HEK293 (cell line): ENCODE results near the gene SLC6A17.

Source experiments
- CTCF ChIA-PET: fragments of 350-600 bp; formaldehyde crosslinking; extraction: SDS; loops from one replicate; lab custom pipeline; 2021; ENCODE audit warnings: antibody characterized with exemption; lab: Yijun Ruan, JAX
- POLR2A ChIA-PET: fragments of 300-600 bp; formaldehyde crosslinking; extraction: SDS; loops from one replicate; lab custom pipeline; 2020; ENCODE audit warnings: antibody characterized with exemption, inconsistent platforms; lab: Yijun Ruan, JAX
- H3K27ac ChIP-seq: fragments of 200-500 bp; sonication (Bioruptor generic); 2 replicates; pipeline ENCODE4 v1.5.1; 2014; ENCODE audit warnings: low read depth, low read length, control low read depth, inconsistent platforms; ENCODE audit errors: extremely low read depth
- H3K36me3 ChIP-seq, 2 experiments: fragments of 200-500 bp in 1 of 2; sonication (Bioruptor generic) in 1 of 2; 1 replicate in 1 of 2; 2 replicates in 1 of 2; pipeline ENCODE4 v1.5.1; 2014 to 2017; ENCODE audit warnings: inconsistent platforms in 2 of 2, low read length in 2 of 2; ENCODE audit not compliant: control insufficient read depth in 2 of 2, insufficient read depth in 1 of 2
- H3K4me1 ChIP-seq: fragments of 200-500 bp; sonication (Bioruptor generic); 2 replicates; pipeline ENCODE4 v1.5.1; 2014; ENCODE audit warnings: mild to moderate bottlenecking, low read length, inconsistent platforms; ENCODE audit not compliant: control insufficient read depth, insufficient read depth
- H3K4me3 ChIP-seq: 2 replicates; pipeline ENCODE4 v1.5.1; 2011; ENCODE audit warnings: low read depth, mild to moderate bottlenecking, control low read depth, low read length, moderate library complexity
- H3K9me3 ChIP-seq: fragments of 200-500 bp; sonication (Bioruptor generic); 2 replicates; pipeline ENCODE4 v1.5.1; 2014; ENCODE audit warnings: low read depth, low read length, inconsistent platforms; ENCODE audit not compliant: control insufficient read depth, insufficient read depth
- HOXA7 ChIP-seq: sonication (generic); formaldehyde crosslinking; IDR thresholded peaks from 2 replicates; pipeline ENCODE4 v1.8.1; 2022; ENCODE audit warnings: missing genetic modification reagents, borderline replicate concordance
- KLF1 ChIP-seq: fragments of 450-650 bp; formaldehyde crosslinking; IDR thresholded peaks from 2 replicates; pipeline ENCODE4 v1.5.1; 2016; ENCODE audit warnings: missing biosample characterization, missing genetic modification characterization
- KLF16 ChIP-seq: fragments of 450-650 bp; formaldehyde crosslinking; IDR thresholded peaks from 2 replicates; pipeline ENCODE4 v1.5.1; 2017; ENCODE audit warnings: missing biosample characterization, missing genetic modification characterization
- KLF8 ChIP-seq: fragments of 450-650 bp; formaldehyde crosslinking; IDR thresholded peaks from 2 replicates; pipeline ENCODE4 v1.5.1; 2016; ENCODE audit warnings: missing biosample characterization, missing genetic modification characterization
- OSR2 ChIP-seq: fragments of 450-650 bp; formaldehyde crosslinking; IDR thresholded peaks from 2 replicates; pipeline ENCODE4 v1.5.1; 2016; ENCODE audit warnings: missing biosample characterization, missing genetic modification characterization
- SP3 ChIP-seq: fragments of 450-650 bp; formaldehyde crosslinking; IDR thresholded peaks from 2 replicates; pipeline ENCODE4 v1.5.1; 2016; ENCODE audit warnings: missing biosample characterization, missing genetic modification characterization
- WT1 ChIP-seq: fragments of 450-650 bp; formaldehyde crosslinking; IDR thresholded peaks from 2 replicates; pipeline ENCODE4 v1.5.1; 2016; ENCODE audit warnings: missing biosample characterization, missing genetic modification characterization
- YY1 ChIP-seq: fragments of 450-650 bp; formaldehyde crosslinking; IDR thresholded peaks from 2 replicates; pipeline ENCODE4 v1.5.1; 2018; ENCODE audit warnings: missing biosample characterization, missing genetic modification characterization
- ZBTB17 ChIP-seq: fragments of 450-650 bp; formaldehyde crosslinking; IDR thresholded peaks from 2 replicates; pipeline ENCODE4 v1.5.1; 2016; ENCODE audit warnings: missing biosample characterization, missing genetic modification characterization
- ZBTB48 ChIP-seq: fragments of 450-650 bp; formaldehyde crosslinking; IDR thresholded peaks from 2 replicates; pipeline ENCODE4 v1.5.1; 2016; ENCODE audit warnings: missing biosample characterization, missing genetic modification characterization
- ZBTB8A ChIP-seq: fragments of 450-650 bp; formaldehyde crosslinking; IDR thresholded peaks from 2 replicates; pipeline ENCODE4 v1.5.1; 2016; ENCODE audit warnings: missing biosample characterization, missing genetic modification characterization
- ZFHX2 ChIP-seq: fragments of 450-650 bp; formaldehyde crosslinking; conservative IDR thresholded peaks from 2 replicates; pipeline ENCODE4 v1.5.1; 2016; ENCODE audit warnings: missing biosample characterization, missing genetic modification characterization
- ZNF112 ChIP-seq: fragments of 450-650 bp; formaldehyde crosslinking; IDR thresholded peaks from 2 replicates; pipeline ENCODE4 v1.5.0; 2017; ENCODE audit warnings: missing biosample characterization, missing genetic modification characterization
- ZNF2 ChIP-seq: fragments of 450-650 bp; formaldehyde crosslinking; IDR thresholded peaks from 2 replicates; pipeline ENCODE4 v1.5.1; 2016; ENCODE audit warnings: missing biosample characterization, missing genetic modification characterization
- ZNF211 ChIP-seq: fragments of 450-650 bp; formaldehyde crosslinking; IDR thresholded peaks from 2 replicates; pipeline ENCODE4 v1.5.1; 2016; ENCODE audit warnings: low read depth, missing biosample characterization, missing genetic modification characterization
- ZNF248 ChIP-seq: fragments of 450-650 bp; formaldehyde crosslinking; IDR thresholded peaks from 2 replicates; pipeline ENCODE4 v1.5.1; 2017; ENCODE audit warnings: missing biosample characterization, missing genetic modification characterization
- ZNF335 ChIP-seq: fragments of 450-650 bp; formaldehyde crosslinking; conservative IDR thresholded peaks from 2 replicates; pipeline ENCODE4 v1.5.1; 2016; ENCODE audit warnings: missing biosample characterization, missing genetic modification characterization
- ZNF423 ChIP-seq: fragments of 450-650 bp; formaldehyde crosslinking; IDR thresholded peaks from 2 replicates; pipeline ENCODE4 v1.5.1; 2016; ENCODE audit warnings: missing biosample characterization, missing genetic modification characterization
- ZNF529 ChIP-seq: fragments of 450-650 bp; formaldehyde crosslinking; IDR thresholded peaks from 2 replicates; pipeline ENCODE4 v1.5.1; 2017; ENCODE audit warnings: missing genetic modification characterization, missing biosample characterization; ENCODE audit not compliant: insufficient replicate concordance
- ZNF560 ChIP-seq: fragments of 450-650 bp; formaldehyde crosslinking; IDR thresholded peaks from 2 replicates; pipeline ENCODE4 v1.5.1; 2017; ENCODE audit warnings: missing biosample characterization, missing genetic modification characterization, borderline replicate concordance
- ZNF621 ChIP-seq: fragments of 450-650 bp; formaldehyde crosslinking; IDR thresholded peaks from 2 replicates; pipeline ENCODE4 v1.5.1; 2017; ENCODE audit warnings: missing biosample characterization, missing genetic modification characterization
- ZNF707 ChIP-seq: fragments of 450-650 bp; formaldehyde crosslinking; IDR thresholded peaks from 2 replicates; pipeline ENCODE4 v1.5.1; 2016; ENCODE audit warnings: missing biosample characterization, missing genetic modification characterization
- ZNF747 ChIP-seq: fragments of 450-650 bp; formaldehyde crosslinking; IDR thresholded peaks from 2 replicates; pipeline ENCODE4 v1.5.1; 2016; ENCODE audit warnings: missing biosample characterization, missing genetic modification characterization
- ZNF785 ChIP-seq: fragments of 450-650 bp; formaldehyde crosslinking; IDR thresholded peaks from 2 replicates; pipeline ENCODE4 v1.5.1; 2016; ENCODE audit warnings: missing biosample characterization, missing genetic modification characterization
- ZNF837 ChIP-seq: fragments of 450-650 bp; formaldehyde crosslinking; IDR thresholded peaks from 2 replicates; pipeline ENCODE4 v1.5.1; 2016; ENCODE audit warnings: missing biosample characterization, missing genetic modification characterization
- ZXDB ChIP-seq: fragments of 450-650 bp; formaldehyde crosslinking; IDR thresholded peaks from 2 replicates; pipeline ENCODE4 v1.5.1; 2016; ENCODE audit warnings: missing biosample characterization, missing genetic modification characterization
- TF ChIP-seq, protein P1 (sequence below): fragments of 450-650 bp; formaldehyde crosslinking; IDR thresholded peaks from 2 replicates; pipeline ENCODE4 v1.5.1; 2016; ENCODE audit warnings: missing biosample characterization, missing genetic modification characterization, borderline replicate concordance
- TF ChIP-seq, protein P2 (sequence below): fragments of 450-650 bp; formaldehyde crosslinking; IDR thresholded peaks from 2 replicates; pipeline ENCODE4 v1.5.1; 2016; ENCODE audit warnings: missing biosample characterization, missing genetic modification characterization
- TF ChIP-seq, protein P3 (sequence below): fragments of 450-650 bp; formaldehyde crosslinking; IDR thresholded peaks from 2 replicates; pipeline ENCODE4 v1.5.1; 2017; ENCODE audit warnings: missing biosample characterization, missing genetic modification characterization
- TF ChIP-seq, protein P4 (sequence below): fragments of 450-650 bp; formaldehyde crosslinking; IDR thresholded peaks from 2 replicates; pipeline ENCODE4 v1.5.1; 2016; ENCODE audit warnings: missing biosample characterization, missing genetic modification characterization

Gene SLC6A17

DNA sequence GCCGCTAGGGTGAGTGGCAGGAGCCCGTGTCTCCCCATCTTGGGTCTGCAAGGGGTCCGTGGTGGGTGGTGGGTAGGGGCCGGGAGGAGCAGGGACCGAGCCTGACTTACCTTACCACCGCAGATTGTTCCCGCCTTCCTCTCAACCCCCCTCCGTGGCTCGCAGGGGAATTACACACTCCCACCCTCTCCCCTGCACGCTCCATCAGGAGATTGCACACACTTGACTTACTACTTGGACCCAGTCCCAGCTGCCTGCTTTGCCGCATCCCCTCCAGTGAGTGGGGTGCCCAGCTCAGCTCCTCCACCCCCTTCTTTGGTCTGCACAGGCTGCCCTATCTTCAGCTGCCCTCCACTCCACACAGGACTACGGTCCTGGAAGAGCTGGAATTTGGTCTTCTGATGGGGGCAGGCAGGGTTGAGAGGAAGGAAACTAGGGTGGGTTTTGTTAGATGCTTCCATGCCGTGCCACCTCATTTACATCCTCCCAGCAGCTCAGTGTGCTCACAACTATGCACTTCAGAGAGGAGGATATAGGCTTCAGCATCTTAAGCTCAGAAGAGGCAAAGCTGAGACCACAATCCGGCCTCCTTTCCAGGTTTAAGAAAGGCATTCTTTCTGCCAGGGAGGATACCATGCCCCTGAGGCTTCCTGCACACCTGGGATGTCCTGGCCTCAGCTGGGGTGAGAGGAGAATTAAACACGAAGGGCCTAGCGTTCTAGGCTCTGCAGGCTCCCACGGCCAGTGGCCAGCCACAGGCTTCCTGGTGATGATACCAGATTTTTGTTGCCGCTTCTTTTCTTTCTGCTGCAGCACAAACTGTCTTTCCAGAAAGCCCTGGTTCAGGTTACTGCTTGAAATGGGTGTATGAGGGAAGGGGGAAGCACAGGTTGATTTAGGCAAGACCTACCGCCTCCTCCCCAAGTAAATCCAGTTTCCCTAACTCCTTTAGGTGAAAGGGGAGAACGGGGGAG is 62.2 kb downstream of the SLC6A17 start:
- no peak overlapping the region for H3K27ac ChIP-seq
- no peak for TF ChIP-seq SP3
- TF ChIP-seq HOXA7 (CRISPR knock-in tag), result no peak
- 0 out of 2 replicates have a peak, but pooled peaks have one; percentile 22 for TF ChIP-seq KLF1
- peak; percentile 82 for TF ChIP-seq ZBTB48 (tag by site-specific recombination)
- no peak for TF ChIP-seq ZNF785
- TF ChIP-seq, protein P1, sequence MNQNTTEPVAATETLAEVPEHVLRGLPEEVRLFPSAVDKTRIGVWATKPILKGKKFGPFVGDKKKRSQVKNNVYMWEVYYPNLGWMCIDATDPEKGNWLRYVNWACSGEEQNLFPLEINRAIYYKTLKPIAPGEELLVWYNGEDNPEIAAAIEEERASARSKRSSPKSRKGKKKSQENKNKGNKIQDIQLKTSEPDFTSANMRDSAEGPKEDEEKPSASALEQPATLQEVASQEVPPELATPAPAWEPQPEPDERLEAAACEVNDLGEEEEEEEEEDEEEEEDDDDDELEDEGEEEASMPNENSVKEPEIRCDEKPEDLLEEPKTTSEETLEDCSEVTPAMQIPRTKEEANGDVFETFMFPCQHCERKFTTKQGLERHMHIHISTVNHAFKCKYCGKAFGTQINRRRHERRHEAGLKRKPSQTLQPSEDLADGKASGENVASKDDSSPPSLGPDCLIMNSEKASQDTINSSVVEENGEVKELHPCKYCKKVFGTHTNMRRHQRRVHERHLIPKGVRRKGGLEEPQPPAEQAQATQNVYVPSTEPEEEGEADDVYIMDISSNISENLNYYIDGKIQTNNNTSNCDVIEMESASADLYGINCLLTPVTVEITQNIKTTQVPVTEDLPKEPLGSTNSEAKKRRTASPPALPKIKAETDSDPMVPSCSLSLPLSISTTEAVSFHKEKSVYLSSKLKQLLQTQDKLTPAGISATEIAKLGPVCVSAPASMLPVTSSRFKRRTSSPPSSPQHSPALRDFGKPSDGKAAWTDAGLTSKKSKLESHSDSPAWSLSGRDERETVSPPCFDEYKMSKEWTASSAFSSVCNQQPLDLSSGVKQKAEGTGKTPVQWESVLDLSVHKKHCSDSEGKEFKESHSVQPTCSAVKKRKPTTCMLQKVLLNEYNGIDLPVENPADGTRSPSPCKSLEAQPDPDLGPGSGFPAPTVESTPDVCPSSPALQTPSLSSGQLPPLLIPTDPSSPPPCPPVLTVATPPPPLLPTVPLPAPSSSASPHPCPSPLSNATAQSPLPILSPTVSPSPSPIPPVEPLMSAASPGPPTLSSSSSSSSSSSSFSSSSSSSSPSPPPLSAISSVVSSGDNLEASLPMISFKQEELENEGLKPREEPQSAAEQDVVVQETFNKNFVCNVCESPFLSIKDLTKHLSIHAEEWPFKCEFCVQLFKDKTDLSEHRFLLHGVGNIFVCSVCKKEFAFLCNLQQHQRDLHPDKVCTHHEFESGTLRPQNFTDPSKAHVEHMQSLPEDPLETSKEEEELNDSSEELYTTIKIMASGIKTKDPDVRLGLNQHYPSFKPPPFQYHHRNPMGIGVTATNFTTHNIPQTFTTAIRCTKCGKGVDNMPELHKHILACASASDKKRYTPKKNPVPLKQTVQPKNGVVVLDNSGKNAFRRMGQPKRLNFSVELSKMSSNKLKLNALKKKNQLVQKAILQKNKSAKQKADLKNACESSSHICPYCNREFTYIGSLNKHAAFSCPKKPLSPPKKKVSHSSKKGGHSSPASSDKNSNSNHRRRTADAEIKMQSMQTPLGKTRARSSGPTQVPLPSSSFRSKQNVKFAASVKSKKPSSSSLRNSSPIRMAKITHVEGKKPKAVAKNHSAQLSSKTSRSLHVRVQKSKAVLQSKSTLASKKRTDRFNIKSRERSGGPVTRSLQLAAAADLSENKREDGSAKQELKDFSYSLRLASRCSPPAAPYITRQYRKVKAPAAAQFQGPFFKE (tag by site-specific recombination), result no peak
- no peak for TF ChIP-seq ZNF747 (tag by site-specific recombination)
- TF ChIP-seq, protein P2, sequence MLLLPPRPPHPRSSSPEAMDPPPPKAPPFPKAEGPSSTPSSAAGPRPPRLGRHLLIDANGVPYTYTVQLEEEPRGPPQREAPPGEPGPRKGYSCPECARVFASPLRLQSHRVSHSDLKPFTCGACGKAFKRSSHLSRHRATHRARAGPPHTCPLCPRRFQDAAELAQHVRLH (tag by site-specific recombination), result no peak
- no peak for TF ChIP-seq ZNF112 (tag by site-specific recombination)
- TF ChIP-seq ZBTB8A (tag by site-specific recombination), result no peak
- no peak for TF ChIP-seq ZNF2 (tag by site-specific recombination)
- no peak for TF ChIP-seq ZBTB17 (tag by site-specific recombination)
- TF ChIP-seq ZFHX2 (tag by site-specific recombination), result peak; percentile 80
- no peak for TF ChIP-seq KLF16 (tag by site-specific recombination)
- no peak for TF ChIP-seq ZNF560 (tag by site-specific recombination)
- TF ChIP-seq, protein P3, sequence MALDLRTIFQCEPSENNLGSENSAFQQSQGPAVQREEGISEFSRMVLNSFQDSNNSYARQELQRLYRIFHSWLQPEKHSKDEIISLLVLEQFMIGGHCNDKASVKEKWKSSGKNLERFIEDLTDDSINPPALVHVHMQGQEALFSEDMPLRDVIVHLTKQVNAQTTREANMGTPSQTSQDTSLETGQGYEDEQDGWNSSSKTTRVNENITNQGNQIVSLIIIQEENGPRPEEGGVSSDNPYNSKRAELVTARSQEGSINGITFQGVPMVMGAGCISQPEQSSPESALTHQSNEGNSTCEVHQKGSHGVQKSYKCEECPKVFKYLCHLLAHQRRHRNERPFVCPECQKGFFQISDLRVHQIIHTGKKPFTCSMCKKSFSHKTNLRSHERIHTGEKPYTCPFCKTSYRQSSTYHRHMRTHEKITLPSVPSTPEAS (tag by site-specific recombination), result 0 out of 2 replicates have a peak, but pooled peaks have one; percentile 32
- peak; percentile 74 for TF ChIP-seq ZNF423 (tag by site-specific recombination)
- no peak for TF ChIP-seq ZNF211 (tag by site-specific recombination)
- no peak for TF ChIP-seq ZNF837 (tag by site-specific recombination)
- TF ChIP-seq ZNF248 (tag by site-specific recombination), result no peak
- no peak for TF ChIP-seq ZNF707 (tag by site-specific recombination)
- TF ChIP-seq ZXDB (tag by site-specific recombination), result peak; percentile 46
- peak; percentile 48 for TF ChIP-seq OSR2 (tag by site-specific recombination)
- TF ChIP-seq ZNF621 (tag by site-specific recombination), result no peak
- TF ChIP-seq ZNF529 (tag by site-specific recombination), result no peak
- peak; percentile 72; the same call in 1 of the 2 replicates for TF ChIP-seq WT1 (tag by site-specific recombination)
- 0 out of 2 replicates have a peak, but pooled peaks have one; percentile 23 for TF ChIP-seq ZNF335 (tag by site-specific recombination)
- TF ChIP-seq, protein P4, sequence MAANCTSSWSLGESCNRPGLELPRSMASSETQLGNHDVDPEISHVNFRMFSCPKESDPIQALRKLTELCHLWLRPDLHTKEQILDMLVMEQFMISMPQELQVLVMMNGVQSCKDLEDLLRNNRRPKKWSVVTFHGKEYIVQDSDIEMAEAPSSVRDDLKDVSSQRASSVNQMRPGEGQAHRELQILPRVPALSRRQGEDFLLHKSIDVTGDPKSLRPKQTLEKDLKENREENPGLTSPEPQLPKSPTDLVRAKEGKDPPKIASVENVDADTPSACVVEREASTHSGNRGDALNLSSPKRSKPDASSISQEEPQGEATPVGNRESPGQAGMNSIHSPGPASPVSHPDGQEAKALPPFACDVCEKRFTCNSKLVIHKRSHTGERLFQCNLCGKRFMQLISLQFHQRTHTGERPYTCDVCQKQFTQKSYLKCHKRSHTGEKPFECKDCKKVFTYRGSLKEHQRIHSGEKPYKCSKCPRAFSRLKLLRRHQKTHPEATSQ (tag by site-specific recombination), result no peak
- no peak for TF ChIP-seq YY1 (tag by site-specific recombination)
- TF ChIP-seq KLF8 (tag by site-specific recombination), result no peak

More for the DNA sequence above, 62.2 kb downstream of the SLC6A17 start:
- CTCF ChIA-PET, result interaction anchor here (0.7 to 20.2 kb wide), 4 partner anchors 9 to 284 kb away, joined by 4 to 662 read pairs (median 181); no protein-coding TSS in a partner anchor
- H3K4me3 ChIP-seq, result no peak overlapping the region
- peaks cover 0 to 22% of the 10 kb centered on the region in 2 experiments; a peak in 1 of 3 replicates for H3K36me3 ChIP-seq
- H3K9me3 ChIP-seq, result no peaks in the 10 kb centered on the region
- peaks cover 7% of the 10 kb centered on the region for H3K4me1 ChIP-seq
- POLR2A ChIA-PET, result no interaction called here
